ENCODE data around the gene GALNT2. TPM values are rescaled to one million over a fixed set of nuclear protein-coding genes. Genes with fewer than 3 reads are reported as not detected.

GALNT2 gene
- polyA plus RNA-seq, 1 of the 3 experiments (the other 2 are of a cell fraction) = 118 TPM

DNA sequence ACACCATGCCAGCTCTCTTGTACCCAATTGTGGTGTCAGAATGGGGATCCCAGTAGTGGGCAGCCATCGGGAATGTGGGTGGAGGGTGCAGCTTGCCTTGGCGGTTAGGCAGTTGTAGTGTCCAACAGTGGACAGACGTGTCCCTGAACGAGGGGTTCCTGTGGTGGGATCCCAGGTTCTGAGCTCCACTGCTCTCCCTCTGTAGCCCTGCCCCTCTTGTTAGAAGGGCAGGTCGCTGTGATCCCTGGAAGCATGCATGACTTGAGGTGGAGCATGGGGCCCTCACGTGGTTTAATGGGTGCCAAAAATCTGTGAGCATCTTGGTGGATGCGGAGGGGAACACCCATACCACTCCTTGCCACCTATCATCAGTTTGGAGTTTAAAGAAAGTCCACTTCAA is 4.3 kb downstream of the GALNT2 start:
- POLR2A ChIA-PET = no interaction called here
- CTCF ChIA-PET = interaction anchor here (0.7 to 1.4 kb wide), 4 partner anchors 15 to 223 kb away, joined by 3 to 4 read pairs (median 3); no protein-coding TSS in a partner anchor

DNA sequence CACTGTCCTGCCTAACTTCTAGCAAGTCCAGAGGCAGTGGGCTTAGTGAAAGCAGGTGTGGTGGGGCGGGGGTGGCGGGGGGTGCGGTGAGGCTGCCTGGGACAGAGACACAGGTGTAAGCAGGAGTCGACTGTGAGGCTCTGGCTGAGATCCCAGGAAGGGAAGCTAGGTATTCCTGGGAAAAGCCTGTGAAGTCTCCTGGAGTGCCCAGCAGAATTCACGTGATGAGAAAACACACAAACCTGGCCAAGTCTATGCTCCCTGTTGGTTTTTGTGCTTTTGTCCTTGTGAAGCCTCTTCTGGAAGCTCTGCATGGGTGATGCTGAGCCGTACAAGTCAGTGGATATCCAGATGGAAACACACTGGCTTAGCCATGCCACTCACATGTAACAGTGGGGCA is 5.3 kb downstream of the GALNT2 start:
- no peaks in the 10 kb centered on the region for H3K36me3 ChIP-seq (replicated peaks in 1 of 2; ENCODE audit: control insufficient read depth in 1 of 2, insufficient read depth in 2 of 2, low read length in 1 of 2)
- 81% methylated on average over 6 of the region's 6 CpGs for WGBS (ENCODE audit: low lambda C conversion rate)
- no peak overlapping the region for H3K4me3 ChIP-seq (ENCODE audit: low read depth in 2 of 2, low read length in 1 of 2)
- TF ChIP-seq MXI1 (IDR thresholded peaks at IDR 0.05; ENCODE audit: low read depth, low read length) = no peak
- no peak for TF ChIP-seq RCOR1 (IDR thresholded peaks at IDR 0.05; ENCODE audit: low read length)
- TF ChIP-seq, protein P1, sequence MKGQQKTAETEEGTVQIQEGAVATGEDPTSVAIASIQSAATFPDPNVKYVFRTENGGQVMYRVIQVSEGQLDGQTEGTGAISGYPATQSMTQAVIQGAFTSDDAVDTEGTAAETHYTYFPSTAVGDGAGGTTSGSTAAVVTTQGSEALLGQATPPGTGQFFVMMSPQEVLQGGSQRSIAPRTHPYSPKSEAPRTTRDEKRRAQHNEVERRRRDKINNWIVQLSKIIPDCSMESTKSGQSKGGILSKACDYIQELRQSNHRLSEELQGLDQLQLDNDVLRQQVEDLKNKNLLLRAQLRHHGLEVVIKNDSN (IDR thresholded peaks at IDR 0.05; ENCODE audit: borderline replicate concordance, low read depth) = no peak
- no peak for TF ChIP-seq NRF1 (IDR thresholded peaks at IDR 0.05; ENCODE audit: low read depth, low read length)
- no peak for TF ChIP-seq NFIC (IDR thresholded peaks at IDR 0.05; ENCODE audit: borderline replicate concordance)
- no peak for TF ChIP-seq RFX5 (IDR thresholded peaks at IDR 0.05; ENCODE audit: low read length)
- no peak for TF ChIP-seq POLR2AphosphoS5 (IDR thresholded peaks at IDR 0.05; ENCODE audit: low read depth, low read length)
- no peak for TF ChIP-seq CHD2 (IDR thresholded peaks at IDR 0.05; ENCODE audit: low read length, partially characterized antibody)
- TF ChIP-seq, protein P2, sequence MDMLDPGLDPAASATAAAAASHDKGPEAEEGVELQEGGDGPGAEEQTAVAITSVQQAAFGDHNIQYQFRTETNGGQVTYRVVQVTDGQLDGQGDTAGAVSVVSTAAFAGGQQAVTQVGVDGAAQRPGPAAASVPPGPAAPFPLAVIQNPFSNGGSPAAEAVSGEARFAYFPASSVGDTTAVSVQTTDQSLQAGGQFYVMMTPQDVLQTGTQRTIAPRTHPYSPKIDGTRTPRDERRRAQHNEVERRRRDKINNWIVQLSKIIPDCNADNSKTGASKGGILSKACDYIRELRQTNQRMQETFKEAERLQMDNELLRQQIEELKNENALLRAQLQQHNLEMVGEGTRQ (IDR thresholded peaks at IDR 0.05; ENCODE audit: borderline replicate concordance, low read depth, low read length) = no peak
- no peak for TF ChIP-seq FOXJ3 (CRISPR knock-in tag; IDR thresholded peaks at IDR 0.05)
- no peak for TF ChIP-seq TEAD4 (IDR thresholded peaks at IDR 0.05; ENCODE audit: borderline replicate concordance, insufficient read depth)
- peaks cover 45 to 47% of the 10 kb centered on the region in 2 experiments for H3K4me1 ChIP-seq (ENCODE audit: control insufficient read depth in 1 of 2, insufficient read depth in 2 of 2, low read depth in 1 of 2, low read length in 1 of 2)
- CTCF ChIA-PET = interaction anchor here (0.8 to 1.4 kb wide), 2 partner anchors 14 to 94 kb away, joined by 3 to 4 read pairs; no protein-coding TSS in a partner anchor
- no peak for DNase-seq
- H3K9me2 ChIP-seq = no peaks in the 10 kb centered on the region
- H2AFZ ChIP-seq (ENCODE audit: low read depth) = no peak overlapping the region
- no peak overlapping the region for H3K27ac ChIP-seq (ENCODE audit: low read depth in 2 of 2, low read length in 1 of 2)
- H3K79me2 ChIP-seq (ENCODE audit: insufficient read depth) = peaks cover 98% of the 10 kb centered on the region
- POLR2A ChIA-PET = no interaction called here
- no peaks in the 10 kb centered on the region for H3K27me3 ChIP-seq (ENCODE audit: insufficient read depth)
- H3F3A ChIP-seq (replicated peaks; ENCODE audit: insufficient read depth) = peaks cover 10% of the 10 kb centered on the region
- H3K9me3 ChIP-seq = no peaks in the 10 kb centered on the region
- no peak overlapping the region for H3K9ac ChIP-seq
- H4K20me1 ChIP-seq (ENCODE audit: insufficient read depth) = peaks cover 69% of the 10 kb centered on the region
- peak overlapping the region; percentile 39; the same call in 1 of the 2 replicates for H3K4me2 ChIP-seq

More for the DNA sequence above, 4.3 kb downstream of the GALNT2 start:
- Histone ChIP-seq H3K4me1 (ENCODE audit: control insufficient read depth in 1 of 2, insufficient read depth in 2 of 2, low read depth in 1 of 2, low read length in 1 of 2) (peaks cover 41 to 47% of the 10 kb centered on the region in 2 experiments), H3K9ac (no peak overlapping the region), H3K9me3 (no peaks in the 10 kb centered on the region), H2AFZ (ENCODE audit: low read depth) (no peak overlapping the region), H4K20me1 (ENCODE audit: insufficient read depth) (peaks cover 69% of the 10 kb centered on the region), H3K4me3 (ENCODE audit: low read depth in 2 of 2, low read length in 1 of 2) (no peak overlapping the region), H3K9me2 (no peaks in the 10 kb centered on the region), H3K79me2 (ENCODE audit: insufficient read depth) (peaks cover 88% of the 10 kb centered on the region), H3K4me2 (no peak overlapping the region), H3F3A (replicated peaks; ENCODE audit: insufficient read depth) (peaks cover 10% of the 10 kb centered on the region), H3K27me3 (ENCODE audit: insufficient read depth) (no peaks in the 10 kb centered on the region), H3K36me3 (replicated peaks in 1 of 2; ENCODE audit: control insufficient read depth in 1 of 2, insufficient read depth in 2 of 2, low read length in 1 of 2) (no peaks in the 10 kb centered on the region), H3K27ac (ENCODE audit: low read depth in 2 of 2, low read length in 1 of 2) (no peak overlapping the region)
- DNase-seq = no peak
- no peak for TF ChIP-seq EP300 (IDR thresholded peaks at IDR 0.05; ENCODE audit: borderline replicate concordance in 1 of 2, low read depth in 1 of 2, low read length in 1 of 2)
- TF ChIP-seq, protein P3, sequence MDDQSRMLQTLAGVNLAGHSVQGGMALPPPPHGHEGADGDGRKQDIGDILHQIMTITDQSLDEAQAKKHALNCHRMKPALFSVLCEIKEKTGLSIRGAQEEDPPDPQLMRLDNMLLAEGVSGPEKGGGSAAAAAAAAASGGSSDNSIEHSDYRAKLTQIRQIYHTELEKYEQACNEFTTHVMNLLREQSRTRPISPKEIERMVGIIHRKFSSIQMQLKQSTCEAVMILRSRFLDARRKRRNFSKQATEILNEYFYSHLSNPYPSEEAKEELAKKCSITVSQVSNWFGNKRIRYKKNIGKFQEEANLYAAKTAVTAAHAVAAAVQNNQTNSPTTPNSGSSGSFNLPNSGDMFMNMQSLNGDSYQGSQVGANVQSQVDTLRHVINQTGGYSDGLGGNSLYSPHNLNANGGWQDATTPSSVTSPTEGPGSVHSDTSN (IDR thresholded peaks at IDR 0.05) = no peak
- TF ChIP-seq TEAD4 (IDR thresholded peaks at IDR 0.05; ENCODE audit: borderline replicate concordance, insufficient read depth) = no peak
- TF ChIP-seq RFX5 (IDR thresholded peaks at IDR 0.05; ENCODE audit: low read length) = no peak
- TF ChIP-seq RXRA (IDR thresholded peaks at IDR 0.05; ENCODE audit: borderline replicate concordance, low read depth) = no peak
- TF ChIP-seq EZH2phosphoT487 (IDR thresholded peaks at IDR 0.05; ENCODE audit: borderline replicate concordance, low read depth) = no peak
- no peak for TF ChIP-seq FOXM1 (IDR thresholded peaks at IDR 0.05; ENCODE audit: low read depth)
- TF ChIP-seq RAD21 (IDR thresholded peaks at IDR 0.05; ENCODE audit: low read length) = no peak
- TF ChIP-seq POLR2AphosphoS5 (IDR thresholded peaks at IDR 0.05; ENCODE audit: low read depth, low read length) = no peak
- TF ChIP-seq YY1 (IDR thresholded peaks at IDR 0.05; ENCODE audit: low read depth) = no peak
- TF ChIP-seq TCF12 (IDR thresholded peaks at IDR 0.05) = no peak
- WGBS (ENCODE audit: low lambda C conversion rate) = 87% methylated on average over 6 of the region's 7 CpGs
